Panc1 (cell line): ENCODE results near the gene SLC13A3. TPM values are rescaled to one million over a fixed set of nuclear protein-coding genes. Genes with fewer than 3 reads are reported as not detected.

ENCODE experiments used
- ATAC-seq: fragments of 200-7000 bp; cut with Tn5 transposase; 2 replicates; pipeline ENCODE4 v1.9.1; 2020; ENCODE audit warnings: mild to moderate bottlenecking, moderate library complexity
- Bru-seq: library from RNA; stranded (reverse); fragments of 400-500 nt; gene quantifications from one replicate; lab custom pipeline; 2021; lab: Mats Ljungman, UMichigan
- BruChase-seq, 2 experiments: library from RNA; stranded (reverse); fragments of 400-500 nt; gene quantifications; one replicate each; lab custom pipeline; 2021; lab: Mats Ljungman, UMichigan
- BruUV-seq: library from RNA; stranded (reverse); fragments of 400-500 nt; replicated peaks from 2 replicates; lab custom pipeline; 2021; lab: Mats Ljungman, UMichigan
- CTCF ChIA-PET: fragments of 300-600 bp; sonication (Branson Sonifier 250); formaldehyde crosslinking; loops from one replicate; lab custom pipeline; 2022; ENCODE audit warnings: antibody characterized with exemption; lab: Charles Lee
- POLR2A ChIA-PET: fragments of 300-600 bp; sonication (Branson Sonifier 250); formaldehyde crosslinking; loops from one replicate; lab custom pipeline; 2022; ENCODE audit warnings: antibody characterized with exemption; lab: Charles Lee
- DNase-seq: peaks from one replicate; pipeline ENCODE4 v3.0.0-alpha.2; 2010; ENCODE audit warnings: low read depth, low spot score
- H3K27ac ChIP-seq: 2 replicates; pipeline ENCODE4 v1.5.1; 2011; ENCODE audit warnings: mild to moderate bottlenecking, low read length, inconsistent platforms
- H3K27me3 ChIP-seq: fragments of 200-500 bp; sonication (Bioruptor generic); 2 replicates; pipeline ENCODE4 v1.6.0; 2014; ENCODE audit warnings: low read length, inconsistent platforms; ENCODE audit not compliant: control insufficient read depth, insufficient read depth
- H3K36me3 ChIP-seq: fragments of 200-500 bp; sonication (Bioruptor generic); 2 replicates; pipeline ENCODE4 v1.5.1; 2014; ENCODE audit warnings: inconsistent platforms, mild to moderate bottlenecking, low read length, moderate library complexity; ENCODE audit not compliant: control insufficient read depth, insufficient read depth
- H3K4me1 ChIP-seq: 2 replicates; pipeline ENCODE4 v1.5.1; 2011; ENCODE audit warnings: inconsistent platforms, mild to moderate bottlenecking, low read length, moderate library complexity; ENCODE audit not compliant: control insufficient read depth, insufficient read depth
- H3K4me3 ChIP-seq, 2 experiments: 2 replicates each; pipeline ENCODE4 v1.5.1; 2011 to 2012; ENCODE audit warnings: low read depth in 2 of 2, low read length in 2 of 2, mild to moderate bottlenecking in 2 of 2, inconsistent platforms in 1 of 2, moderate library complexity in 1 of 2
- H3K9me3 ChIP-seq: fragments of 200-500 bp; sonication (Bioruptor generic); 2 replicates; pipeline ENCODE4 v1.5.1; 2014; ENCODE audit warnings: low read depth, mild to moderate bottlenecking, inconsistent platforms, low read length, moderate library complexity; ENCODE audit not compliant: control insufficient read depth, insufficient read depth
- CTCF ChIP-seq: fragments of 450-650 bp; IDR thresholded peaks from 2 replicates; pipeline ENCODE4 v1.5.1; 2017; ENCODE audit warnings: mild to moderate bottlenecking
- POLR2AphosphoS5 ChIP-seq: IDR thresholded peaks from 2 replicates; pipeline ENCODE4 v1.6.1; 2012; ENCODE audit warnings: mild to moderate bottlenecking, low read depth, low read length, moderate library complexity
- SIN3A ChIP-seq: IDR thresholded peaks from 2 replicates; pipeline ENCODE4 v1.6.1; 2012; ENCODE audit warnings: low read depth, mild to moderate bottlenecking, low read length, moderate library complexity, borderline replicate concordance; ENCODE audit not compliant: insufficient read depth
- TCF7L2 ChIP-seq: IDR thresholded peaks from 2 replicates; pipeline ENCODE4 v1.6.1; 2011; ENCODE audit warnings: mild to moderate bottlenecking, low read depth, low read length, inconsistent platforms
- in situ Hi-C: cut with HindIII; loops from 2 replicates; pipeline ENCODE4 v1.10.0; 2016; ENCODE audit warnings: low sequenced_read_pairs, low pct_unique_long_range_greater_than_20kb
- intact Hi-C: fragments of 100-400 bp; cut with micrococcal nuclease; formaldehyde crosslinking; loops from one replicate; pipeline ENCODE4 v1.10.0; 2022; ENCODE audit not compliant: unreplicated experiment
- long read RNA-seq: library from polyadenylated mRNA; unstranded; transcript quantifications from one replicate; pipeline ENCODE4 v2.0.0, GENCODE V29; 2021; ENCODE audit not compliant: unreplicated experiment
- polyA plus RNA-seq: library from polyadenylated mRNA; unstranded; fragments of >200 nt; gene quantifications from one replicate; pipeline ENCODE4 v1.2.1, GENCODE V29; 2012; ENCODE audit warnings: missing spikeins; ENCODE audit not compliant: insufficient read length
- total RNA-seq: library from RNA; stranded (reverse); gene quantifications from one replicate; pipeline ENCODE4 v1.2.1, GENCODE V29; 2021; ENCODE audit not compliant: unreplicated experiment
- TF ChIP-seq, protein P1 (sequence below), 2 experiments: IDR thresholded peaks; 2 replicates each; pipeline ENCODE4 v1.6.1; 2011 to 2012; ENCODE audit warnings: low read depth in 2 of 2, control low read depth in 1 of 2, low read length in 1 of 2, mild to moderate bottlenecking in 1 of 2, moderate library complexity in 1 of 2; ENCODE audit not compliant: insufficient read depth in 1 of 2

Gene SLC13A3, protein sequence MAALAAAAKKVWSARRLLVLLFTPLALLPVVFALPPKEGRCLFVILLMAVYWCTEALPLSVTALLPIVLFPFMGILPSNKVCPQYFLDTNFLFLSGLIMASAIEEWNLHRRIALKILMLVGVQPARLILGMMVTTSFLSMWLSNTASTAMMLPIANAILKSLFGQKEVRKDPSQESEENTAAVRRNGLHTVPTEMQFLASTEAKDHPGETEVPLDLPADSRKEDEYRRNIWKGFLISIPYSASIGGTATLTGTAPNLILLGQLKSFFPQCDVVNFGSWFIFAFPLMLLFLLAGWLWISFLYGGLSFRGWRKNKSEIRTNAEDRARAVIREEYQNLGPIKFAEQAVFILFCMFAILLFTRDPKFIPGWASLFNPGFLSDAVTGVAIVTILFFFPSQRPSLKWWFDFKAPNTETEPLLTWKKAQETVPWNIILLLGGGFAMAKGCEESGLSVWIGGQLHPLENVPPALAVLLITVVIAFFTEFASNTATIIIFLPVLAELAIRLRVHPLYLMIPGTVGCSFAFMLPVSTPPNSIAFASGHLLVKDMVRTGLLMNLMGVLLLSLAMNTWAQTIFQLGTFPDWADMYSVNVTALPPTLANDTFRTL
- total RNA-seq, result 0.31 TPM
- polyA plus RNA-seq, result 0.52 TPM
- percentile 25 among the genes with signal in this experiment for Bru-seq, nascent RNA
- percentile 37 among the genes with signal in this experiment for BruChase-seq, experiment 1, labeled RNA remaining after a 2-hour chase
- percentile 26 among the genes with signal in this experiment for BruChase-seq, experiment 2, labeled RNA remaining after a 6-hour chase
- long read RNA-seq, result 0 reads

GRCh38 chr20:46651091-46651962 lies at the start of gene SLC13A3:
TSS of gene SLC13A3 (minus strand) at chr20:46651459. CDS start at chr20:46651421, 38 bp downstream.
- peaks cover 29% of the 10 kb centered on the region for H3K27me3 ChIP-seq

More at GRCh38 chr20:46651091-46651962, at the start of gene SLC13A3:
- Histone ChIP-seq H3K27ac (no peak within 1 kb of the TSS), H3K4me1 (no peaks in the 10 kb centered on the region), H3K9me3 (no peaks in the 10 kb centered on the region), H3K4me3 (peak within 1 kb of the TSS; percentile 24 to 25; a peak in 3 of 4 replicates), H3K36me3 (no peaks in the 10 kb centered on the region)
- in situ Hi-C loops (no loop called here), intact Hi-C loops (no loop called here)
- TF ChIP-seq SIN3A (no peak), POLR2AphosphoS5 (no peak), TCF7L2 (no peak), CTCF (no peak)
- TF ChIP-seq, protein P1, sequence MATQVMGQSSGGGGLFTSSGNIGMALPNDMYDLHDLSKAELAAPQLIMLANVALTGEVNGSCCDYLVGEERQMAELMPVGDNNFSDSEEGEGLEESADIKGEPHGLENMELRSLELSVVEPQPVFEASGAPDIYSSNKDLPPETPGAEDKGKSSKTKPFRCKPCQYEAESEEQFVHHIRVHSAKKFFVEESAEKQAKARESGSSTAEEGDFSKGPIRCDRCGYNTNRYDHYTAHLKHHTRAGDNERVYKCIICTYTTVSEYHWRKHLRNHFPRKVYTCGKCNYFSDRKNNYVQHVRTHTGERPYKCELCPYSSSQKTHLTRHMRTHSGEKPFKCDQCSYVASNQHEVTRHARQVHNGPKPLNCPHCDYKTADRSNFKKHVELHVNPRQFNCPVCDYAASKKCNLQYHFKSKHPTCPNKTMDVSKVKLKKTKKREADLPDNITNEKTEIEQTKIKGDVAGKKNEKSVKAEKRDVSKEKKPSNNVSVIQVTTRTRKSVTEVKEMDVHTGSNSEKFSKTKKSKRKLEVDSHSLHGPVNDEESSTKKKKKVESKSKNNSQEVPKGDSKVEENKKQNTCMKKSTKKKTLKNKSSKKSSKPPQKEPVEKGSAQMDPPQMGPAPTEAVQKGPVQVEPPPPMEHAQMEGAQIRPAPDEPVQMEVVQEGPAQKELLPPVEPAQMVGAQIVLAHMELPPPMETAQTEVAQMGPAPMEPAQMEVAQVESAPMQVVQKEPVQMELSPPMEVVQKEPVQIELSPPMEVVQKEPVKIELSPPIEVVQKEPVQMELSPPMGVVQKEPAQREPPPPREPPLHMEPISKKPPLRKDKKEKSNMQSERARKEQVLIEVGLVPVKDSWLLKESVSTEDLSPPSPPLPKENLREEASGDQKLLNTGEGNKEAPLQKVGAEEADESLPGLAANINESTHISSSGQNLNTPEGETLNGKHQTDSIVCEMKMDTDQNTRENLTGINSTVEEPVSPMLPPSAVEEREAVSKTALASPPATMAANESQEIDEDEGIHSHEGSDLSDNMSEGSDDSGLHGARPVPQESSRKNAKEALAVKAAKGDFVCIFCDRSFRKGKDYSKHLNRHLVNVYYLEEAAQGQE (IDR thresholded peaks at IDR 0.05; ENCODE audit: insufficient read depth in 1 of 2, low read depth in 2 of 2, low read length in 1 of 2), result no peak
- ATAC-seq (peak; percentile 79), DNase-seq (no peak)
- no TSS peak for BruUV-seq
- ChIA-PET POLR2A (no interaction called here), CTCF (no interaction called here)
